DMS79 (cell line): ENCODE results near the gene VTN.
A peak's percentile ranks its signal among the peaks of the same experiment; 100 is the strongest.

Experiments
- DNase-seq: peaks from one replicate; lab custom pipeline; 2025; lab: John Stamatoyannopoulos, UW

Gene VTN

DNA sequence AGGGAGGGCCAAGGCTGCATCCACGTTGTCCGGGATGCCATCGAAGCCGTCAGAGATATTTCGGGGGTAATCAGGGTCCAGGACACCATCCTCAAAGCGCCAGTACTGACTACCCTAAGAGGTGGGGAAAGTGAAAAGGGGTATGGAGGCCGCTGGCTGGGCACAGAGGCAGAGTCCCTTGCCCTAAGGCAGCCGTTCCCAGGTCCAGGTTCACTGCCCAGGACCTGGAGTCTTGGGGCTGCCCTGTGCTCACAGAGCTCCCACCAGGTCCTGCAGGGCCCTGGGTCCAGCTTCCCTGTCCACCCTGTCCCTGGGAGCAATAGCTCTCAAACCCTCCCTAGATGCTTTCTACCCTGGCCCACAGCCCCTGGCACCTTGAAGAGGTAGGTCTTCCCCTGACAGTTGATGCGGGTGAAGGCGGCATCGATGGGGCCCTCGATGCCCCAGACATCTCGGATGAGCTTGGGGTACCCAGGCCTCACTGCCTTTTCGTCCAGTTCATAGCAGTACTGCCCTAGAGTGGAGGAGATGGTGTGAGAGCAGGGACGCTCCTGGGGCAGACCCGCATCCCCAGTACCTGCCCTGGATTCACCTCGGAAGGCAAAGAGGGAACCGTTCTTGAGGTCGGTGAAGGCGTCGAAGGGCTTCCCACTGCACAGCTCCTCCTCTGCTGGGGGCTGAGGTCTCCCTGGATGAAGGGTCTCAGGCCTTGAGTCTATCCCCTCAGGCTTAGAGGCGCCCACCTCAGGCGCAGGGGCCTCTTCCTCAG is 1.0 kb downstream of the VTN start:
- DNase-seq: no peak

DNA sequence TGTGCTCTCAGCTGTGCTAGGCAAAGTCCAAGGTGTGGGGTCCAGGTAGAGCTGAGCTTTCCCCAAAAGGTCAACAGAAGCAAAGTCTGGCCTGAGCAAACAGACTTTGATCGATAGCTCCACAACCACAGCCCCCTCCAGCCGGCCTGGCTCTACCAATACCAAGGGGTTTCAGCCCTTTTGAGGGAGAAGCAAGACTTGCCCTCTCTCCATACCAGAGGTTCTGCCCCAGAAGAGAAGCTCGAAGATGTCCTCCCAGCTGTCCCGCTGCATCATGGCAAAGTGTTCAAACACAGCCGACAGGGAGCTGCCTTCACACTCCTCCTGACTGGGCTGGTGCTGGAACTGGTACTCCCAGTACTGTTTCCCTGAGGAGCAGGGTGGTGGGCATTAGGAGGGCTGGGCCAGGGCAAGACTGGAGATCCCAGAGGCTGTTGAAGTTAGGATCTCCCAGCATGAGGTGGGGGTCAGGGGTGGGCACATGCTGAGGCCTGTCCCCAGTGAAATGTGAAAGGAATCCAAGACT is 1.7 kb downstream of the VTN start:
- no peak for DNase-seq

DNA sequence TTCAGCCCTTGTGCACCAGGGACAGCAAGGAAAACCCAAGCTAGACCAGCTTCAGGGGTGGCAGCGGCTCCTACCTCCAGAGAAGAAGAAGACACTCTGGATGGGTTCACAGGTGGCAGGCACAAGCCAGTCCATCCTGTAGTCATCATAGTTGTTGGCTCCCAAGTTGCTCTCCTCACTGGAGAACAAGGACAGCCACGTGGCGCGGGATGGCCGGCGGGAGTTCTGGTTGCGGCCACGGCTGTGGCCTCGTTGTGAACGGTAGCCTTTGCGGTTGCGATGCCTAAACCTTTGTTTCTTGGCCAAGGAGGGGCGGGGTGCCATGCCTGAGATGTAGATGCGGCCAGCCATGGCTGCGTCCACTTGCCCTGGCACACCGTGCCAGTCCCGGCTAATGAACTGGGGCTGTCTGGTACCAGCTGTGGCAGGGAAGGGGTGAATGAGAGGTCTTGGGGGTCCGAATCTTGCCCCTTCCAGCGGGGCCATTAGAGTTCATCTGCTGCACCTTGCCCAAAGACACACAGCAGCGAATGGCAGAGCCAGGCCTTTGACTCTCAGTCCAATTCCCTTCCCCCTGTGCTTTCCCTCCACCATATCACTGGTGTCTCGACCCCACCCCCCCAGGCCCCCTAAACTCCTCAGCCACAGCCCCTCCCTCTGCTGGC is 2.3 kb downstream of the VTN start:
- no peak for DNase-seq

DNA sequence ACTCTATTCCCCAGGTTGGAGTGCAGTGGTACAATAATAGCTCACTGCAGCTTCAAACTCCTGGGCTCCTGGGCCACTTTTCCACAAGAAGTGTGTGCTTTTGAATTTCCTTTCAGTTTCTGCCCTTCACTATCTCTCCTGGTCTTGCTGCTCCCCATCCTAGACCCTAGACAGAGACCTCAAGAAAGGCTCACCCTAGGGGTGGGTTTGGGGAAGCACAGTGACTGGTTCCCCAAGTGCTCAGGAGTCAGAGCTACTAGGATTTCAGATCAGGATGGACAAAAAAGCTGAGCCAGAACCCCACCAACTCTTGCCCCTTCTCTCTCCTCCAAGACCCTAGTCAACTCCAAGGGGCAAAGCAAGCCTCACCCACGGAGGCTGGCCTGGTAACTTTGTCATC is 3.5 kb downstream of the VTN start:
- DNase-seq: no peak

DNA sequence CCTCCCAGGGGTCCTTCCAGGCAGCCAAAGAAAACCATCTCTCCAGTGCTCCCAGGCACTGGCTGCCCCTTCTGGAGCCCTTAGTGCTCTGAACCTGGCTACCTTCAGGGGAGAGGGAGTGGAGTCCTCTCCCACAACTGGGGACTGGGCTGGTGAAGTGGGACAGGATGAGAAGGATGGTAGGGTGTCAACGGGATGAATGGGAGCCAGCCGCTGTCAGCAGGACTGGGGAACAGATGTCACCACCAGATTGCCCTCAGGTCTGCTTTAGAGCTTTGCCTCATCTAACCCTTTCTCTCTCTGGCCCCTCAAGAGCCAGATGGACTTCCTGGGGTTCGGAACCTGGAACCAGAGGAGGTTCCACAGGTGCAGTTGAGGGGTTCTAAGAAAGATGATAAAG is 4.6 kb downstream of the VTN start:
- DNase-seq: no peak

DNA sequence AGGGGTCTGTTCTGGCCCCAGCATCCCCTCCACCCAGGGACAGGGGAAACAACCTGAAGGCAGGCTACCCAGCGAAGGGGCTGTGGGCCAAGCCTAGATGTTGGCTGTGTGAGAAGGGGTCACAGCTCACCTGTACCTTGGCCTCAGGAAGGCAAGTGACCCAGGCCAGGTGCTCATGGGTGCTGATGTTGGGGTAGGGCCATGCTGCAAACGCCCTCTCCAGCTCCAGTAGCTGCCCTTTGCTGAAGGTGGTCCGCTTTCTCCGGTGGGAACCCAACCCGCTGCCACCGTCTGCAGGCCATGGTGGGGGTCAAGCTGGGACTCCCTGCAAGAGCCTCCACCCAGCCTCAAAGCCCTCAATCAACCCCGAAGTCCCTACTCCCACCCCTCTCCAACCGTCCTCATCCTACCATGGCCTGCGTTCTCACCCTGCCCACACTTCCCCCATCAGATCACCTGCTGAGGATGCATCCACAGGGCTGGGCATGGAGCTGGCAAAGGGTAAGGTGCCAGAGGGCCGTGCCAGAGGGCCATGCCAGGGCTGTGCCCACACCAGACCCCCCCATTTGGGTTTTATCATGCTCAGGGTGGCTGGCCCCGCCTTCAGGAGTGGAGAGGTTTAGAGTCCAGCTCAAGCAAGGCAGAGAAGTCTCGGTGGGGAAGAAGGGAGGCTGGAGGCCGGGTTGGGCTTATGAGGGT is 5.3 kb downstream of the VTN start, which contains the start of gene SEBOX:
TSS of gene SEBOX (minus strand) at position 535 of the 699 bp plus-strand sequence. CDS start at position 487, 48 bp downstream.
- DNase-seq: no peak

DNA sequence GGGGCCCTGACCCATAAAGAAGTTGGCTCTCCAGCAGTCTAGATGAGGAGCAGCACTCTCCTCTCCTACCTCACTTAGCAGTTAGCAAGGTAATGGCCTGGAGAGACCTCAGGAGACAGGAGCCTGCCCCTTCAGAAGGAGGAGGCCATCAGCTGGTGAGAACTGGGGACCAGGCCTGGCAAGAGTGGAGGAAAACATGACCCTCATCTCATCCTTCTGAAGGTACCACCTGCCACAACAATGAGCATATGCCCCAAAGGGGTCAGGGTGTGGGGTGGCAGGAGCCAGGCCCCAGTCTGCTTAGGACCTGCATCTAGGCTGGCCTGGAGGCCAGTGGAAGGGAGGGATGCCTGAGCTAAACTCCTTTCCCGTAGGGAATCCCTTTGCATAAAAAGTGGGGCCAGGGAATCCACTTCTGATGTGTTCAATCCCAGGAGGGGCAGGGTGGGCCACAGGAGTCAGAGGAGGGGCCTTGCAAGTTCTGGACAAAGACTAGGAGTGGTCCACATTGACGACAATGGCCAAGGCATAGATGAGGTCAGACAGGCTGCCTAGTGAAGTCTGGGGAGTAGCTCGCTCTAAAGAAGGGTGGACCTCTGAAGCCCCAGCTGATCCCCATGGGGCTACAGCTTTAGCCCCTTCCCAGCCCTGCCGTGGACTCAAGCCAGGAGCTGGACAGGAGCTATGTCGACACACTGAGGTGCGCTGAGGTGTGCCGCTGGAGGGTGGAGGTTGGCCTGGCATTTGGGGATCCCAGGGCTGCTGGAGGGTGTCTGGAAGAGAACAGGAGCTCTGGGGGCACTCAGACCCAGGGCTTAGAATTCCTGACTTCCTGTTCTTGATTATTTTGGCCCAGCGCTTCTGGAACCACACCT is 6.1 kb downstream of the VTN start:
- DNase-seq: no peak

DNA sequence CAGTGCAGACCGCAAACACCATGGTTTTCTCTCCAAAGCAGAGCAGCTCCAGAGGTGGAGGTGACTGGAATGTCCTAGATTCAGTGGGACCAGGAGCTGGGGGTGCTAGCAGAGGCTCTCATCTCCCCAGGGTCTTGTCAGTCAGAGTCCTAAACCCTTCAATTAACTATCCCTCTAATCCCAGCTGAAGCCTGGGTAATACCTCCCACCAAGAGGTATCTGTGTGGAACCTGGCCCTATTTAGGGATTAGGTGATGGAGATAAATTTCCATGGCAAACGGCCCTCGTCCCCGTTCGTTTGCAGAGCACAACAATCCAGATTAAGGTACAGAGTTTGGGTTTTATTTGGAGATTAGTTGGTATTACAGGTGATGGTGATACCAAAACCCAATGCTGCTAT is 6.9 kb downstream of the VTN start:
- no peak for DNase-seq

DNA sequence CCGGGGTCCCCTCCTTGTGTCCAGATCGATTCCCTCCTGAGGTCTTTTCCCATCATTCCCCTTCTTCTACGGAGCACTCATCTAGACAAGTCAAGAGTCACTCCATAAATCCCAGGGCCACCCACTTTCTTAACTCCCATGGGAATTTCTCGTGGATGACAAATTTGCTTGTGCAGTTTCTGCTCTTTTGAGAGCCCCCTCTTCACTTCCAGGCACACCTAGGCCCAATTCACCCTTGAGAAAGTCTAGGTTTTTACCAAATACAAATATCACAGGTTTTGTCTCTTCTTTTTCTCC is 12.3 kb downstream of the VTN start:
- DNase-seq: peak; percentile 50

DNA sequence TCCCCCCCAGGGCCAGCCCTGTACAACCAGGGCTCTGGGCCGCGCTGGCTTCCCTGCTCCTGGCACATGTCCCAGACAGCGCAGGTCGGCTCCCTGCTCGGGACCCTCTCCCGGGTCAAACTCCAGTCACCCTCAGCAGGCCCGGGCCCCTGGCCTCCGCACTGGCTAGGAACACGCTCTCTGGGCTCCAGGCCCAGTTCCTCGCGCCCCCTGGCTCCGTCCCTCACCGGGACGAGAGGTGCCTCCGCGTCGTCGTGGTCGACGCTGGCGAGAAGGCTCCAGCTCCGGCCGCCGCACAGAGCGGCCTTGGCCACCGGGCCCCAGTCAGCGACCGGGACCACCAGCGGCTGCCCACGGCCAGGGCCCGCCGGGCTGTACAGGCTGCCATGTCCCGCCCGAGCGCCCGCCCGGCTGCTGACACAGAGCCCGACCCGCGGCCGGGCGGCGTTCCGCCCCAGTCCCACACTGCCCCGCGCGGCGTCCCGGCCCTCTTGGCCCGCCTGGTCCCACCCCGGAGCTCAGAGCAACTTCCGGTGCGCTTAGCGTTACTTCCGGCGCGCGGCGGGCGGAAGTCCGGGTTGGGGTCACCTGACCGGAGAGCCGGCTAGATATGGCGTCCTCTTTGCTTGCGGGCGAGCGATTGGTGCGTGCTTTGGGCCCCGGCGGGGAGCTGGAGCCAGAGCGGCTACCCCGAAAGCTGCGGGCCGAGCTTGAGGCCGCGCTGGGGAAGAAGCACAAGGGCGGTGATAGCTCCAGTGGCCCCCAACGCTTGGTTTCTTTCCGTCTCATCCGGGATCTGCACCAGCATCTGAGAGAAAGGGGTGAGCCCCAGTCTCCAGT is 12.8 kb downstream of the VTN start, which contains the start of gene POLDIP2:
TSS of gene POLDIP2 (minus strand) at position 467 of the 840 bp plus-strand sequence. CDS start at position 388, 79 bp downstream.
- DNase-seq: peak; percentile 84

DNA sequence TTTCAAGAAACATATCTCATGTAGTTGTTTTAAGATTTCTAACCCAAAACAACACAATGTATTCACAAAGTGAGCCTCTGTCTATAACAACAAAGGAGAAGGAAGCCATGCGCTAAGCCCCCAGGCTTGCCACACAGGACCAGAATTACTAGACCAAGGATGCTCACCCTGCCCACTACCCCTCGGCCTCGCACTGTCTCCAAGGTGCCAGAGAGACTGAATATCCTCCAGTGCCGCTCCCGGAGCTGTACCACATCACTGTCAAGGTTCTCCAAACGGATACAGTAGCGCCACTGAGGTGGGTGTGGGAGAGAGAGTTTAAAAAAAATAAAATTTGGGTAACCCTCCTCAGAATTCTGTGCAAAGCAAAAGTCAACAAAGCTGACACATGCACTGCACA is 19.8 kb downstream of the VTN start:
- no peak for DNase-seq

DNA sequence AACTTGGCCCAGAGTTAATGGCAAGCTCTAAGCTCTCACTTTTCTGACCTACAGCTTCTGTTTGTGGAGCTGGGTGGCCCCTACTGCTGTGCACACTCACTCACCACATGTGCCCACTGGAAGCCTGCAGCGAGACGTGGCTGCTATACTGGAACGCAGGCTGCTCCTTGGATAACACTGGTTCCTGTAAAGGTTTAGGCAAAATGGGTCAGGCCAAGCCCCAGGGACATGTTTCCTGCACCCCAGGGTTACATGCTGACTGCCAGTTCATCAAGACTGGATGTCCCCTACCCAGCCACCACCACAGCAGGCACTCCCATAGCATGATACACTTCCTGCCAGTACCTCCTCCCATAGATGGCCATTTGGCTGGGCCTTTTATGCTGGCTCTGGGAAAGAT is 21.1 kb downstream of the VTN start:
- no peak for DNase-seq

DNA sequence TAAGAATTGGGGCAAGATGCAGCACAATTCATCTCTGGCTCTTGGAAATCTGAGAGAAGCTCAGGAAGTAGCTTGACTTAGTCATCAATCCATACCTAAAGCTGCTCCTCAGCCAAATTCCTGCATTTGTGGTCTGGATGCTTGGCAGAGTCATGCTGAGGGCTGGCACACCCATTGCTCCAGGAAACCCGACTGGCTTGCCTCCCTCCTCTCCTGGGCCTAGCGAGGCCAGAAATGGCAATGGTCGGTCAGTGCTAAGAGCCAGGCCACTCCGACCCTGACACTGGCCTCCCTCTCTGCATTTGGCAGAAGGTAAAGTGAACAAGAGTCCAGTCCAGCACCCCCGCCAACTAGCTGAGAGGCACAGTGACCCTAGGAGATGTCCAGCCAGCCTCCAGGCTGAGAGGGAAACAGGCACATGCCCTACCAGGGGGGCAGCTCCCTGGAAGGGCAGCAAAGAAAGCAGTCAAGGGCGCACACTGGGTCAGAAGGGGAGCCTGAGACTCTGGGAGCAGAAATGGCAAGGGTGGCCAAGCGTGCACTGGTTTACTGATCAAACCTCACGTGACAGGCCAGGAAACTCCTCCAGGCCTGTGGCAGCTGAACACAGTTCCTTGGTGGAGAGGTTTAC is 22.7 kb downstream of the VTN start:
- no peak for DNase-seq

DNA sequence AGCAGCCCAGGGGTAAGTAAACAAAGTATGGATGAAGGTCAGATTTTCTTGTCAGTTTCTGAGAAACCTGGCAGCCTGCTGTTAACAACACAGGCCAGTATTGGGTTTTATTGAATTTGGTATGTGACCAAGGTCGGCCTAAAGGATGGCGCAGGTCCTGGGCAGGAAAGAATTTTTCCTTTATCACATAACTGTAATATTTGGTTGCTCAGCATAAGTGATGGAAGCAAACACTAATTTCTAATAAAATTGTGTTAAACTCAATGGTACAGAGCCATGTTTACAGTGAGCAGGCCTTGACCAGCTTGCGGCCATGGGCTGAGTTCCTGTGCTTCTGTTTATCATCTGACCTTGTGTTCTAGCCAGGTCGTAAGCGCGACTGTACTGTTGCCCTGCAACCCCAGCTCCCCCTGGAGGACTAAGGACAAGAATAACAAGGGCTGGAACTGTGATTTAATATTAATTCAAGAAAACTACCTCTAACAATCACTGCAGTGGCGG is 23.3 kb downstream of the VTN start:
- DNase-seq: no peak

DNA sequence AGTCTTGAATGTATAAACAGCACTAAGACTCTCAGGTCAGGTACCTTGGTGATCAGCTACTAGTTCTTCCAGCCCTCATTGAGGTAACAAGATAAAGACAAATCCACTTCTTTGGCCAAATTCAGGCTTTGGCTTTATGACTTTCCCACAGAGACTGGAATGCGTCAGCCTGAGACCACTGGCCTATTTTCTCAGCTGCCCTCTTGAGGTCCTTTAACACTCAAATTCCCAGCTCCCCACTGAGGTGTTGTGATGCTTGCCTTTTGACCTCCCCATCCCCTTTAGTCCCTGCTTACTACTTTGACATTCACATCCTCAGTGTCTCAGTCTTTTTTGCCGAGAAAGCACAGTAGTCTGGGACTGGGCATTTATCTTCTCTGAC is 23.9 kb downstream of the VTN start:
- DNase-seq: no peak

DNA sequence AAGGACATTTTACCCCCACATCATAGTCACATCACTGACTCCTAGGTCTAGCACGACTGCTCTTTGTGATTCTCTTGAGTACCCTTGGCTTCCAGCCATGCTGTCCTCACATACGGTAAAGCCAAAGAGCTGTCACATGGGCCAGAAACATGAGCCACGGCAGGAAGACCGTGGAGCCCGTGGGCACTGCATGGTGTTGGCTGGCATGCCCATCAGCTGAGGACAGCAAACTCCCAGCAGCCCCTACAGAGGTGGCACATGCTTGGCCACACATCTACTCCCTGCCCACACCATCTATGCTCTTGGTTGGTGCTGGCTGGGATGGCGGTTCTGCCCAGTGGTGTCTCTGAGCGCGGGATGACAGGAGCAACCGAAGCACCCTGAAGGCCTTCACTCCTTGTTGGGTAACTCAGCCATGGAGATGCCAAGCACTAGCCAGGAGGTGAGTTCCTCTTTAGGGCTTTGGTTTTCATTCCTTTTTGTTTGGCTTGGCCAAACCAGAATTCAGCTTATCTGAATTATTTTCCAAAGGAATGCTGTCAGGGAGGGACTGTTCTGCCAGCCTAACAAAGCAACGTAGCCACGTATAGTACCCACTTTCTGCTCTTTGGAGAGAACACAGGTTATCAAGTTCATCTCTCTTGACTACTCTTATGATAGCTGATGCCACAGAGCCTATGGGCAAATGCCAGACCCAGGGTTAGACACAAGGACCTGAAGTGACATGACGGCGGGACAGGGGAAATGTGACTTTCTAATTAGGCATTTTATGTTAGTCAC is 24.5 kb downstream of the VTN start:
- peak; percentile 37 for DNase-seq

DNA sequence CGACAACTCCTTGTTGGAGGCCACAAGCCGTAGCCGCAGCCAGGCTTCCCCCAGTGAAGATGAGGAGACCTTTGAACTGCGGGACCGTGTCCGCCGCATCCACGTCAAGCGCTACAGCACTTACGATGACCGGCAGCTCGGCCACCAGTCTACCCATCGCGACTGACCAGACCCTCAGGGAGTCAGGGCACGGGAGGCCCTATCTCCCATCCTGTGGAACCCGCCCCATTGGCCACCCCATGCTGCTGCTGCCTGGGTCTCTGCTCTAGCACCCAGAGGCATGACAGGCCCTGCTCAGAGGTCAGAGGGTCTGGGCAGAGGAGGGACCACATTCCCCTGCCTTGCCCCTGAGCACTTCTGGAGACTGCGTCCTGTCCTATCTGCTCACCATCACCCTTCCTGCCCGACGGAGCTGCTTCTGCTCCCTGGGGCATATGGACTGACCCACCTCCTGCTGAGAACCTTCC is 25.6 kb downstream of the VTN start:
- no peak for DNase-seq

DNA sequence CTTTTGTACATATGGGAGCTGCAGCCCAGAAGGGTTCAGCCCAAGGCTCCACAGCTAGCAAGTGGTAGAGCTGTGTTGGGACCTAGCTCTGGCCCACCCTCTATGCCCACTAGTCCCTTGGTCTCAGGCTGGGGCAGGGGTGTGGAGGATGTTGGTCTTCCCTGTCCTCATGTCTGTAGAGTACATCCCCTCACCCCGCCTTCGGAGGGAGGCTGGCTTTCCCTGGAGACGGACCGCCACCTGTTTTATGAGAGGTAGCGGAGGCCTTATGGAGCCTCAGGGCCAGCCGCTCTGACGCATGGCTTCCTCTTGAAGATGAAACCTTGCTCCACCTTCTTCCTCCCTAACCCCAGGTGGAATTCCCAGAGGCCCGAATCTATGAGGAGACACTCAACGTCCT is 26.1 kb downstream of the VTN start:
- DNase-seq: no peak

DNA sequence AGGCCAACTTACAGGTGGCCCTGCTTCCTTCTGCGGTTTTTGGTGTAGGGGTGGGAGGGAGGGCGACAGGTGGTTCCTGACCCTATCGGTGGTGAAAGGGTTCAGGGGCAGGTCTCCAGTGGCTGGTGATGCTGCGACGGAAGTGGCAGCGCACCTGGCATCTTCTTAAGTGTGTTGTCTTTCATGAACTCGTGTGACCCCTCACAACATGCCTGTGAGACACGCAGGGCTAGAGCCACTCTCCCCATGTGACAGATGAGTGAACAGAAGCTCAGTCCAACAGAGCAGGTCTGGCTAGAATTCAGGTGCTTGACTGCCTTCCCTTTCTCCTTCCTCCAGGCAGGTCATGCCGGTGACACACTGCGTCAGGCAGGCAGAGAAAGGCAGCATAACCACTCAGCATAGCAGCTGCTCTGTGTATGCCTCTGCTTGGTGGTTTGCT is 26.6 kb downstream of the VTN start:
- DNase-seq: no peak
